Stimulated activated CD4-positive, alpha-beta T cell treated with anti-CD3 and anti-CD28 coated beads, Interleukin-12 subunit alpha, Interleukin-12 subunit beta, amount 100 ng/mL, for 24 hours (primary cell): ENCODE results near the gene DAG1.
"Not testable (repeated sequence)": the region's sequence is repeated elsewhere in the genome, so short reads cannot be mapped to it uniquely, and the experiment has no call there.

Experiments used
- DNase-seq, 2 experiments: peaks; one replicate each; pipeline ENCODE4 v3.0.0-alpha.2; 2020; ENCODE audit warnings: low read depth in 2 of 2

DAG1 gene

DNA sequence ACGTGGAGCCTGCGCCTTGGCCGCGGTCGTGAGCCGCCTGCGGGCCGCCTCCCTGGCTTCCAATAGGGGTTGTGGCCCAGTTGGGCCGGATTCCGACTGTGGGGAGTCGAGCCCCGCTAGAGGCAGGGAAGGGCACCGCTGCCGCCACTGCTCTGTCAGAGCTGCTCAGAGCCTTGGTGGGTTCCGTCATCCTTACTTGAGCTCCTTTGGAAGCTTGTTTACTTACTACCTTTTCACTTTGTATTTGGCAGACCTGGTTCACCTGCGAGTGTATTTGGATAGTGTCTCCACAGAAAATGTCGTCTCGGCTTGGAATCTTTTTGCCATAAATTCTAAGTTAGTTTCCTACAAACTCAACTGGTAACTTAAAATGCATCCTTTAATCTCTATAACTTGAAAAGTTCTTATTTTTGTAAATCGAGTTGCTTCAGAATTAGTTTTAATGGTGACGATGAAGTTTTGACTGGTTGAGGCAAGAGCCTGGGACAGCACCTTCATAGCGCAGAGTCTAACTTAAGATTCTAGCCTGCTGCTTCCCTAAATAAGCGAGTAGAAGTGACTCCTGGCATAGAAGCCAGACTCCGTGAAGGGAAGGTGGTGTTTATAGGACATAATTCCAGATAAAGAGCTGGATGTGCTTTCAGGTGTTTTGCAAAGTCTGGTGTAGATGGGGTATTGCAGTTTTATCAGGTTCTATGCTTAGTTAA lies 800 bp downstream of the DAG1 start:
- no peak for DNase-seq

GRCh38 chr3:49471856-49472495 lies 1.9 kb downstream of the DAG1 start:
- no peak for DNase-seq

DNA sequence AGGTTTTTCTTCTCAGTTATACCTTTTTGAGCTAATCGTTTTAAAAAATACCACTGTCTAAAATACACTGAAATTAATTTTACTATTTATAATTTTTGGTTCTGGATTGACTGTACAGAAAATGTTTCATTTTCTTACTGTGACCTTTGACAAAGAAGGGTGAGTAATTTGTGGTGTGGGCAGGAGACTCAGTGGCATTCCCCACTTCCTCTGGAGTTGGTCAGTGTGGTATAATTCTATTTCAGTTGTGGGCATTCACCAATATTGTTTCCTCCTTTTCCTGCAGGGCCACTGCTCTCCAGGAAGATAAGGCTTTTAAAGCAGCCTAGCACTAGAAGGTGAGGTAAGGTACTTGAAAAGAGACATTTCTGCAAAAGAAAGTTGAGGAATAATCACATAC lies 6.5 kb downstream of the DAG1 start:
- DNase-seq: no peak

DNA sequence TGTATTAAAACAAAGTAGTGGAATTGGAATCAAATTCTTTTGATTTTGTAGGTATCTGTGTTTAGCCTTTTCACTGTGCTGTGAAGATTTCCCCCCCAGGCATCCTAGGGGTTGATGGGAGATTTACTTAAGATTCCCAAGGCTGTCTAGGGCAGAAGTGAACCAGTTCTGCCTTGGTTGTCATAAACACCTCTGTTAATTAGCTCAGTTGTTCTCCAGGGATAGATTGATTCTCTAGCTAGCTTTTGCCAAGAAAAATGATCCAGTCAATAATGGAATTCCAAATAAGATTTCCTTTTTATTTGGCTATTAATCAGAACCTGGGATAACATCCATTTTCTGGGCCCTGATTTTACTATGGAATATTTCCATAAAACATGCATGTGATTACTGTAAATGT lies 12.7 kb downstream of the DAG1 start:
- no peak for DNase-seq

DNA sequence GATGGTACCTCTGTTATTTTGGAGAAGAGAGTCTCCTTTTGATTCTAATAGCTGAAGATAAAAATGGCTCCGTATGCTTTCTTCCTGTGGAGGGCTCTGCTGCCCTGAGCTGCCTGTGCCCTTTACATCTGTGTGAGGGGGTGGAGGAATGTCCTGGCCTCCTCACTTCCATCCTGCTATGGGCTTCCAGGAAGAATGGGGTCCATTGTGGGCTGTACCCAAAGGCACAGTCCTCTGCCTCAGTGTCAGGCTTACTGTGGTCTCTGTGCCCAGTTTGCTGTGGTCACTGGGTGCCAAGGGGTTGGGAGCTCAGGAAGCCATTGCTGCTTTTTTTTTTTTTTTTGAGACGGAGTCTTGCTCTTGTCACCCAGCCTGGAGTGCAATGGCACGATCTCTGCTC lies 14.4 kb downstream of the DAG1 start:
- no peak for DNase-seq

DNA sequence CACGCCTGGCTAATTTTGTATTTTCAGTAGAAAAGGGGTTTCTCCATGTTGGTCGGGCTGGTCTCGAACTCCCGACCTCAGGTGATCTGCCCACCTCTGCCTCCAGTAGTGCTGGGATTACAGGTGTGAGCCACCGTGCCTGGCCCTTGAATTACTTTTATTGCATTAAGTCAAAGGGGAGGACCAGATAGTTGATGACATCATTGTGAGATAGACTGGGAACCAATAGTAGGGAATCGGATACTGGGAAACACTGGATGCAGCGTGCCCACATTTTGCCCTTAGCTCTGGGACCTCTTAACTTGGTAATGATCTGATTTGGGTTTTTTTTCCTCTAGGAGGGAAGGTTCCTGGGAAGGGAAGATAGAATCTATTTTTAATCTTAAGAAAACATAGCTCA lies 19.2 kb downstream of the DAG1 start:
- no peak for DNase-seq

- no peak for DNase-seq
Observed at GRCh38 chr3:49492969-49493368, 22.9 kb downstream of the DAG1 start.

DNA sequence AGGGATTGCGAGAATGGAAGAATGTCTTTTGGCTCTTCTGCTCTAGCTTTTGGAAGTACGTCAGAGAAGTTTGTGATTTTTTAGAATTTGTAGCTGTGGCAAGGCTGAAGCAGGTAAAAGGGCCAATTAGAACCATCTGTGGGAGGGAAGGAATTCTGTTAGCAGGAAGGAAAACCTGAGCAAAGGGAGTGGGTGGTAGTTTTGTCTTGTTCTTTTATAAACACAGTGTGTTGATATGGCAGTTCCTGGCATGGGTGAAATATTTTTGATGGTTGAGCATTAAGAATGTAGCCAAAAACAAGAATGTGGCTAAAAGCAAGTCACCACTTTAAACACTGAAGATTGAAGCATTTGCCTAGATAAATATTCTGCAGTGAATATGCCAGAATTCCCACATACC lies 23.8 kb downstream of the DAG1 start:
- no peak for DNase-seq

- DNase-seq: no peak
Observed at GRCh38 chr3:49495023-49495422, 25.0 kb downstream of the DAG1 start.

GRCh38 chr3:49496845-49497244 lies 26.8 kb downstream of the DAG1 start:
- not testable (repeated sequence) for DNase-seq

DNA sequence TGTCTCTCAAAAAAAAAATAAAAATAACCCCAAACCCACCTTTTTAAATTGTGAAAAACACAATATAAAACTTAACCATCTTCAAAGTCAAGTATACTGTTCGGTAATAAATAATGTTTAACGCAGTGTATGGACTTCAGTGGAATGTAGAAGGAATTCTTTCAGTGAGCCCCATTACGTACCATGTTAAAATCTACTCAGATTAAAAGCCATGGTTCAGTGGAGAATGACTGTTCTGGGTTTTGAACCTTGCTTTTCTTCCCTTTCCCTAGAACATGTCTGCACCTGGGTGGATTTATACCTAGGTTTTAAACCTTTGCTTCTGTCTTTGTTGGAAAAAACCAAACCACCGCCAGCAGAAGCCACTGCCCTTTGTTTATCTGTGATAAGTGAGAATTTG lies 27.5 kb downstream of the DAG1 start:
- no peak for DNase-seq

- DNase-seq: no peak
Observed at GRCh38 chr3:49498239-49498638, 28.2 kb downstream of the DAG1 start.

- no peak for DNase-seq
Observed at GRCh38 chr3:49498648-49499047, 28.6 kb downstream of the DAG1 start.

GRCh38 chr3:49500205-49500731 lies 30.2 kb downstream of the DAG1 start:
- no peak for DNase-seq

DNA sequence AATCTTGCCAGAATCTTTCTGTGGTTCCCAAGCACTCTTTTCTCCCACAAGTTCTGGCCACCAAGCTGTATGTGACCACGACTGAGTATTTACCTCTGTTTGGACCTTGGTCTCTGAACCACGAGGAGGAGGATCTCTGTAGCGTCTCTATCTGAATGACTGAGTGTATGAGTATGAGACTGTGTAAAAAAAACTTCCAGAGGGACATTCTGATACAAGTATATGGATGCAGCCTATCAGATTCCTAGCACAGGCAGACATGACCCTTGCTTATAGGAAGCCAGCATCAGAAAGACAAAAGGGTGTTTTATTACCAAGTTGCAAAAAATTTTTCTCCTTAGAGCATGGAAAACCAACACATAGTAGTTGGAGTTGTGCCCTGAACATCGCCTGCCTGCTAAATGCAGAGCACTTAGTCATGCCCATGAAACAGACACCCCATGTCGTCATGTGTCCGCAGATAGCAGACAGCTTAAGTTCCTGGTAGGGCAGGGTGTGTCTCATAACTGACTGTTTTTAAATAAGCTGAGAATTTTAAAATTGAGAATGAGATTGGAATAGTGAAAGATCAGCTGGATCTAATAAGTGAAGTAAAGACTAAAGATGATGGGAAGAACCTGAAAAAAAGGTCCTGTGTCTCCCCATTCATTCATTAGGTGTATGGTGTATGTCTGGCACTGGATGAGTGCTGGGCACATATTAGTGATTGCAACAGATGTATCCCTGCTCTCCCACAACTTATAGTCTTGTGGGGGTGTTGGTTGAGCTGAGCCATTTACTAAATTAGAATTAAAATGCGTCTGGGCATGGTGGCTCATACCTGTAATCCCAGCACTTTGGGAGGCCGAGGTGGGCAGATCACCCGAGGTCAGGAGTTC lies 30.9 kb downstream of the DAG1 start:
- DNase-seq: no peak

DNA sequence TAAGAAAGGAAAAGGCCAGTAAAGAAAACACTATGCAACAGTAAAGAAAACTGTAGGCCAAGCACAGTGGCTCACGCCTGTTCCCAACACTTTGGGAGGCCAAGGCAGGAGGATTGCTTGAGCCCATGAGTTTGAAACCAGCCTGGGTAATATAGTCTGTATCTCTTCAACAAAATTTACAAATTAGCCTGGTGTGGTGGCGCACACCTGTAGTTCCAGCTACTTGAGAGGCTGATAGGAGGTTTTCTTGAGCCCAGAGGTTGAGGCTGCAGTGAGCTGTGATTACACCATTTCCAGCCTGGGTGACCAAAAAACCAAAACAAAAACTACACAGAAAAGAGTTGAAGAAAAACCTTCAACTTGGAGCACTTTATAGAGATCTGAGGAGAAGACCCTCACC lies 31.8 kb downstream of the DAG1 start:
- no peak for DNase-seq

DNA sequence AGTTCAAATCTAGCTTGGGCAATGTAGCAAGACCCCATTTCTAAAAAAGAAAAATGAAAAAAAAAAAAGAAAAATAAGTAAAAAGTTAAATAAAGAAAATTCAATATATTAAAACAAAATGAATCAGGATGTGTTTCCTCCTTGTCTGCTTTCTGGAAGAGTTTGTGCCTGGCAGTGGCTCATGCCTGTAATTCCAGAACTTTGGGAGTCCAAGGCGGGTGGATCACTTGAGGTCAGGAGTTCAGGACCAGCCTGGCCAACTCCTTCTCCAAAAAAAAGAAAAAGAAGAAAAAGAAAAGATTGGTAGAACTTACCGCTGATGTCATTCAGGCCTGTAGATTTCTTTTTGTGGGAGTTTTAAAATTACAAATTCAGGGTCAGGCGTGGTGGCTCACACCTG lies 36.8 kb downstream of the DAG1 start:
- DNase-seq: no peak

GRCh38 chr3:49509028-49509561 lies 39.0 kb downstream of the DAG1 start:
- no peak for DNase-seq

GRCh38 chr3:49511639-49512038 lies 41.6 kb downstream of the DAG1 start:
- no peak for DNase-seq

- DNase-seq: no peak
Observed at GRCh38 chr3:49512781-49513355, 42.8 kb downstream of the DAG1 start.

GRCh38 chr3:49513494-49514124 lies 43.5 kb downstream of the DAG1 start:
- no peak for DNase-seq
